HG03064 (cell line): ENCODE measurements around the gene TIGD7.
"Not testable (repeated sequence)": the region's sequence is repeated elsewhere in the genome, so short reads cannot be mapped to it uniquely, and the experiment has no call there.

Experiments
- ATAC-seq: cut with Tn5 transposase; IDR thresholded peaks from one replicate; pipeline ENCODE4 v1.9.1; 2021; ENCODE audit warnings: low read depth; ENCODE audit not compliant: unreplicated experiment

Gene TIGD7

GRCh38 chr16:3282730-3283542, 22.3 kb downstream of the TIGD7 start, which contains the start of gene ZNF263:
Gene ZNF263, plus strand, starts transcription at chr16:3283491. Its CDS starts 328 bp downstream, at chr16:3283819.
- peak; percentile 67 for ATAC-seq

- peak; percentile 12 for ATAC-seq
Observed at GRCh38 chr16:3282103-3282729, 23.0 kb downstream of the TIGD7 start.

- ATAC-seq: no peak
Observed at GRCh38 chr16:3281222-3281820, 23.9 kb downstream of the TIGD7 start.

DNA sequence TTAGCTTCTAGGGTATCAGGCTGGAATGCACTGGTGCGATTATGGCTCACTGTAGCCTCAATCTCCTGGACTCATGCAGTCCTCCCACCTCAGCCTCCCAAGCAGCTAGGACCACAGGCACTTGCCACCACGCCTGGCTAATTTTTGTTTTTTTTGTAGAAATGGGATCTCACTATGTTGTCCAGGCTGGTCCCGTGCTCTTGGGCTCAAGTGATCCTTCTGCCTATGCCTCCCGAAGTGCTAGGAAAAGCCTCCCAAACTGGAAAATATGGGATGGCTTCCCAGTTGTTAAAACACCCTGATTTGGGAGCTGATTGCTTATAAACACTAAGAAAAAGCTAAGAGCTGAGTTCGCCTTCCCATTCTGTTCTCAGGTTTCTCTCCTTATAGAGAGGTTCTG, 28.6 kb downstream of the TIGD7 start:
- ATAC-seq: no peak

GRCh38 chr16:3274947-3275346, 30.3 kb downstream of the TIGD7 start:
- ATAC-seq: no peak

- no peak for ATAC-seq
Observed at GRCh38 chr16:3274490-3274889, 30.7 kb downstream of the TIGD7 start.

DNA sequence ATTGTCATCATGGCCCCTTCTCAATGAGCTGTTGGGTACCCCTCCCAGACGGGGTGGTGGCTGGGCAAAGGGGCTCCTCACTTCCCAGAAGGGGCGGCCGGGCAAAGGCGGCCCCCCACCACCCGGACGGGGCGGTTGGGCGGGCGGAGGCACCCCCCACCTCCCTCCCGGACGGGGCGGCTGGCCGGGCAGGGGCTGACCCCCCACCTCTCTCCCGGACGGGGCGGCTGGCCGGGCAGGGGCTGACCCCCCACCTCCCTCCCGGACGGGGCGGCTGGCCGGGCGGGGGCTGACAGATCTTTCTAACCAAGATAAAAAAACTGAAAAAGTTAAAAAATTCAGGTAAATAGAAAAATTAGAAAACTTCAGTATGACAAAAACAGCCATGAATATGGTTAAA, 33.9 kb downstream of the TIGD7 start:
- ATAC-seq: not testable (repeated sequence)

GRCh38 chr16:3270718-3271117, 34.5 kb downstream of the TIGD7 start:
- not testable (repeated sequence) for ATAC-seq

- ATAC-seq: no peak
Observed at GRCh38 chr16:3268294-3268693, 36.9 kb downstream of the TIGD7 start.

DNA sequence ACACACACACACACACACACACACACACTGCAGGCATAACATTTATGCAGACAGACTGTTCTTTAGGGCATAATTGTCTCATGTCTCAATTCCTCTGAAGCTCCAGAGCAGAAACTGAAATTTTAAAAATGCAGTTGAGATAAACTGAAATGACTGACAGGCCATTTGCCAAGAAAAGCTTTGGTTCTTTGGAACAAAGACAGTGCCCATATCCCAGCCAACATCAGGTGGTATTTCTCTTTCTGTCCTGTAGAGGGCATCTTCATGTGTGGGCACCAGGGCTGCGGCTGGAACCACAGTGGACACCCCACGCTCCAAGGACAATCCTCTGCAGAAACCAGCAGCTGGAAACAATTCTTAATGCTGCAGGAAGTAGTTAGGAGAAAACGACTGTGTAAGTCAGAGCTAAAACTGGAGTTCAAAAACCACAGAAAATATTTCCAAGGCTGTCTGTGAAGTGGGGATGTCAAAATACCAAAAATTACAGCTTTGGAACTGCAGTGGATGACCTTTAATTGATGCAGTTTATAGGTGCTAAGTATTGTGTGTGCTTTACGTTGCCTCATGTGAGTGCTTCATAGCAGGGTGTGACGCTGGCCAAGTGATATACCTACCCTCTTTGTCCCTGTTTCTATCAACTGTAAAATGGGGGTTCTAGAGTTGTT, 38.2 kb downstream of the TIGD7 start:
- no peak for ATAC-seq

DNA sequence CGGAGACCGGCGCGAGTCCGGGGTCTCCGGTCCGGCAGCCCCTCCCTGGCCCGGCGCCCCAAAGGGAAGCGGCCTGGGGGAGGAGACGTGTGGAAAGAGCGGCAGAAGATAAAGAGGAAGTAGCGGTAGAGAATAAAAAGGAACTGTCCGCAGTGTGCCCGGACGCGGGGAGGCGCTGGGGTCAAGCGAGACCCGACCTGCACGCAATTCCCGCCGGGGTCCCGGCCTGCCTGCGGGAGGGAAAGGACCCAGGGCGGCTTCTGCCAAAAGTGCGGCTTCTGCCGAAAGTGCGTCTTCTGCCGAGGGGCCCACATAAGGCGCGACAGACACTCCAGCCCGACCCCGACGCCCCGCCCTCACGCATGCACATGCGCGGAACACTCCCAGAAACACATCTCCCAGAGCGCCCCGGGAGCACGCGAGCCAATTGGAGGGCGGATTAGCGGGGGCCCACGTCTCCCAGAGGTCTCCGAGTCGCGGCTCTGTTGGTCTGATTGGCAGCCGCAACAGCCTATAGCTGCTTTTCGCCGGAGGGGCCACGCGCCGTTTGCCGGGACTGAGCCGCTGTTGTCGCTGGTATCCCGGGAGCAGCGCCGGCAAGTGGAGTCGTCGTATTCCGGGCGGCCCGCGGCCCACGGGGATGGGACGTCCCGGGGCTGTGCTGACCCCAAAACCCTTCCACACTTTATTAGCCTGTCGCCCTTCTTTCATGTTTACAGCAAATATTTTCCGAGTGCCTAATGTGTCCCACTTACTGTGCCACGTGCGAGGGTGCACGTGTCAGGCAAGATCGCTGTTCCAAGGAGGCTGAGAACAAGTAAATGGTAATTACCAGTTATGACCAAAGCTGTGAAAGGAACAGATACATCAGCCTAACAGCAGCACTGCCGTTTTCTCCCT, 40.8 kb downstream of the TIGD7 start:
- ATAC-seq: peak; percentile 86

GRCh38 chr16:3262517-3262916, 42.7 kb downstream of the TIGD7 start:
- no peak for ATAC-seq

GRCh38 chr16:3259836-3260235, 45.4 kb downstream of the TIGD7 start:
- ATAC-seq: no peak

GRCh38 chr16:3256866-3257465, 48.3 kb downstream of the TIGD7 start:
- no peak for ATAC-seq

GRCh38 chr16:3256146-3256865, 48.9 kb downstream of the TIGD7 start, which contains the start of gene MEFV:
Gene MEFV, minus strand, starts transcription at chr16:3256633. Its CDS starts 46 bp downstream, at chr16:3256587.
- ATAC-seq: no peak

DNA sequence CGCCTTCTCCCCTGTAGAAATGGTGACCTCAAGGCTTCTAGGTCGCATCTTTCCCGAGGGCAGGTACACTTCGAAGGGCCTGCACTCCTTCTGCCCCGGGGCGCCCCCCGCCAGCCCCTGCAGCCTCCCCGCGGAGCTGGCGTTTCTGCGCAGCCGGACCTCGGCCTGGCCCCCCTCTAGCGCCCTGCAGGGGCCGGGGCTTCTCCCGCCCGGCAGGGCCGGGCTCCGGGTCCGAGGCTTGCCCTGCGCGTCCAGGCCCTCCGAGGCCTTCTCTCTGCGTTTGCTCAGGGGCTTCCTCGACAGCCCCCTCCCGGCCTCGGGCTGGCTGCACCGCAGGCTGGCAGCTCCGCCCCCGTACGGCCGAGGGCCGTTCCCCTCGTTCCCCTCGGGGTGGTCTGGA, 50.9 kb downstream of the TIGD7 start:
- ATAC-seq: no peak

- no peak for ATAC-seq
Observed at GRCh38 chr16:3252967-3253366, 52.3 kb downstream of the TIGD7 start.

- ATAC-seq: no peak
Observed at GRCh38 chr16:3249451-3249850, 55.8 kb downstream of the TIGD7 start.

- ATAC-seq: no peak
Observed at GRCh38 chr16:3249020-3249419, 56.2 kb downstream of the TIGD7 start.
